ENCODE results near the gene SLC38A10. TPM values are rescaled to one million over a fixed set of nuclear protein-coding genes. Genes with fewer than 3 reads are reported as not detected.

The SLC38A10 gene
- total and polyA plus RNA-seq, 2 of the 4 experiments (the other 2 are of a cell fraction), result 12.7 to 46.7 TPM

DNA sequence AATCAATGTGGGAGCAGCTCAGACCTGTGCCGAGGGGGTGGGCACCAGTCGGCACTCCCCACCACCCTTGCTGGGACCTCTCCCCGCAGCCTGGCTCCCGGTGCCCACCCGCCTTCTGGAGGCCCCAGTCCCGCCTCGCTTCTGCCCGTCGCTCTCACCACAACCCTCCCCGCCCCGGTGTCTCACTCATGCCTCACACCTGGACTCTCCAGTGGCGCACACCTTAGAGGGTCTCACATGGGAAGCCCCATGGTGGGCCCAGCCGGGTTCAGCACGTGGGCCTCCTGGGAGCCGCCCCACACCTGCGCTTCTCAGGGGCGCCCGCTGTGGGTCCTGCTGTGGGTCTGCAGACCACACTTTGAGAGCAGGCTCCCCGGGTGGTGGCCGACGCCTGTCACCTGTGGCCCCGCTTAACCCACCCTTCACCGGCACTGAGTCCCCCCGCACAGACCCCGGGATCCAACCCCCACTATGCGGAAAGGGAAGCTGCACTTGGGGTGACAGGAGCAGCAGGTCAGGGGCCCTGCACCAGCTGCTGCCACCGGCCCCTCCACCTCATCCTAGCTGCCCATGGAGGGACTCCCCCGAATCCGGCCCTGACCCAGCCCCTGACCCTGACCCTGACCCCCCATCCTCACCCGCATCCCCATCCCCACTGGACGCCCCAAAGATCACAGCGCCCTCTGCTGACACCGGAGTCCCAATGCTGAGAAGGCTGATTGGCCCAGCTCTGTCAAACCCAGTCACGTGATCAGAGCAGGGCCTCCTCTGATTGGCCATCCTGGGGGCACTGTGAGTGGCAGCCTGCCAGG is 27.4 kb upstream of the SLC38A10 start:
- dilution Hi-C loops (cut with HindIII; ENCODE audit: low sequenced_read_pairs, unreplicated experiment), result no loop called here
- ATAC-seq (ENCODE audit: low read depth), result no peak

More for the DNA sequence above, 27.4 kb upstream of the SLC38A10 start:
- no peak overlapping the region for H2AK5ac ChIP-seq (ENCODE audit: low read depth, low read length)
- H3K36me3 ChIP-seq (ENCODE audit: control insufficient read depth, insufficient read depth, low read length), result no peaks in the 10 kb centered on the region
- H3K27ac ChIP-seq (ENCODE audit: insufficient read depth, low read length), result no peak overlapping the region
- H2BK120ac ChIP-seq (ENCODE audit: low read depth, low read length), result no peak overlapping the region
- POLR2A ChIA-PET (ENCODE audit: unreplicated experiment), result no interaction called here
- H4K5ac ChIP-seq (ENCODE audit: low read depth, low read length), result no peak overlapping the region
- CTCF ChIA-PET, result no interaction called here
- no peaks in the 10 kb centered on the region for H3K79me1 ChIP-seq (ENCODE audit: low read depth in 1 of 2, low read length in 2 of 2)
- H3K23ac ChIP-seq (ENCODE audit: low read depth, low read length), result no peak overlapping the region
- in situ Hi-C loops (cut with MboI; ENCODE audit: low sequenced_read_pairs), result no loop called here
- peaks cover 3% of the 10 kb centered on the region; the same call in 1 of the 2 replicates for H3K9me1 ChIP-seq (ENCODE audit: insufficient read depth, low read length)
- DNase-seq, result no peak
- H4K8ac ChIP-seq (ENCODE audit: low read depth in 2 of 2, low read length in 2 of 2), result no peak overlapping the region
- H3K9me3 ChIP-seq (ENCODE audit: control insufficient read depth, insufficient read depth, low read length), result no peaks in the 10 kb centered on the region
- no peak overlapping the region for H2AFZ ChIP-seq (replicated peaks; ENCODE audit: low read length, poor library complexity)
- no peak overlapping the region for H3K4ac ChIP-seq (ENCODE audit: low read depth, low read length)
- WGBS, 2 experiments (ENCODE audit: extremely low coverage in 2 of 2, insufficient read length in 1 of 2), result 93% methylated on average over 17 of the region's 34 CpGs; no CpG with 5 or more reads in 1 of the 2 experiments
- H2BK5ac ChIP-seq (ENCODE audit: low read depth, low read length, poor library complexity, severe bottlenecking), result no peak overlapping the region
- no peak overlapping the region for H3K9ac ChIP-seq (ENCODE audit: low read depth, low read length)
- H3K56ac ChIP-seq (ENCODE audit: extremely low read depth, insufficient read depth, low read length), result no peak overlapping the region
- H3K18ac ChIP-seq (ENCODE audit: low read depth, low read length), result no peak overlapping the region
- TF ChIP-seq, protein P1, sequence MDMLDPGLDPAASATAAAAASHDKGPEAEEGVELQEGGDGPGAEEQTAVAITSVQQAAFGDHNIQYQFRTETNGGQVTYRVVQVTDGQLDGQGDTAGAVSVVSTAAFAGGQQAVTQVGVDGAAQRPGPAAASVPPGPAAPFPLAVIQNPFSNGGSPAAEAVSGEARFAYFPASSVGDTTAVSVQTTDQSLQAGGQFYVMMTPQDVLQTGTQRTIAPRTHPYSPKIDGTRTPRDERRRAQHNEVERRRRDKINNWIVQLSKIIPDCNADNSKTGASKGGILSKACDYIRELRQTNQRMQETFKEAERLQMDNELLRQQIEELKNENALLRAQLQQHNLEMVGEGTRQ (IDR thresholded peaks at IDR 0.05; ENCODE audit: low read depth, low read length), result peak; percentile 70
- TF ChIP-seq, protein P2, sequence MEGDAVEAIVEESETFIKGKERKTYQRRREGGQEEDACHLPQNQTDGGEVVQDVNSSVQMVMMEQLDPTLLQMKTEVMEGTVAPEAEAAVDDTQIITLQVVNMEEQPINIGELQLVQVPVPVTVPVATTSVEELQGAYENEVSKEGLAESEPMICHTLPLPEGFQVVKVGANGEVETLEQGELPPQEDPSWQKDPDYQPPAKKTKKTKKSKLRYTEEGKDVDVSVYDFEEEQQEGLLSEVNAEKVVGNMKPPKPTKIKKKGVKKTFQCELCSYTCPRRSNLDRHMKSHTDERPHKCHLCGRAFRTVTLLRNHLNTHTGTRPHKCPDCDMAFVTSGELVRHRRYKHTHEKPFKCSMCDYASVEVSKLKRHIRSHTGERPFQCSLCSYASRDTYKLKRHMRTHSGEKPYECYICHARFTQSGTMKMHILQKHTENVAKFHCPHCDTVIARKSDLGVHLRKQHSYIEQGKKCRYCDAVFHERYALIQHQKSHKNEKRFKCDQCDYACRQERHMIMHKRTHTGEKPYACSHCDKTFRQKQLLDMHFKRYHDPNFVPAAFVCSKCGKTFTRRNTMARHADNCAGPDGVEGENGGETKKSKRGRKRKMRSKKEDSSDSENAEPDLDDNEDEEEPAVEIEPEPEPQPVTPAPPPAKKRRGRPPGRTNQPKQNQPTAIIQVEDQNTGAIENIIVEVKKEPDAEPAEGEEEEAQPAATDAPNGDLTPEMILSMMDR (conservative IDR thresholded peaks at IDR 0.05; ENCODE audit: low read depth, low read length), result peak; percentile 28; the same call in 1 of the 2 replicates
- TF ChIP-seq SMC3 (IDR thresholded peaks at IDR 0.05; ENCODE audit: low read depth, low read length), result no peak
- peaks cover 12% of the 10 kb centered on the region for H3K27me3 ChIP-seq (ENCODE audit: control insufficient read depth, insufficient read depth, low read length)
- H2AK9ac ChIP-seq (replicated peaks; ENCODE audit: low read depth, low read length, poor library complexity), result peak overlapping the region; percentile 61
- no TSS peak for BruUV-seq (replicated peaks)
- no peak overlapping the region for H2BK20ac ChIP-seq (ENCODE audit: low read depth, low read length)
- H3K14ac ChIP-seq (replicated peaks; ENCODE audit: low read depth, low read length), result no peak overlapping the region
- H2BK15ac ChIP-seq (ENCODE audit: low read depth, low read length), result no peak overlapping the region
- no peak overlapping the region for H3K4me3 ChIP-seq (ENCODE audit: insufficient read depth, low read depth, low read length)
- H4K91ac ChIP-seq (ENCODE audit: insufficient read depth, low read depth, low read length), result no peak overlapping the region
- intact Hi-C loops (cut with micrococcal nuclease), result no loop called here
- no peaks in the 10 kb centered on the region for H4K20me1 ChIP-seq (ENCODE audit: insufficient read depth, low read length)
- H3K4me2 ChIP-seq (ENCODE audit: low read depth, low read length), result no peak overlapping the region
- peaks cover 2% of the 10 kb centered on the region; the same call in 1 of the 2 replicates for H3K4me1 ChIP-seq (ENCODE audit: control insufficient read depth, insufficient read depth, low read length)

All from IMR-90 (cell line).